Ascending aorta (tissue), 2 donors: Measurements from ENCODE around the gene LRSAM1. TPM values are rescaled to one million over a fixed set of nuclear protein-coding genes. Genes with fewer than 3 reads are reported as not detected.

Experiments used
- DNase-seq, 2 donors: peaks; one replicate each; pipeline ENCODE4 v3.0.0-alpha.2; 2019; ENCODE audit warnings: low spot score in 2 of 2
- H3K27ac ChIP-seq, 2 donors: fragments of 200-600 bp; sonication (generic); one replicate each; pipeline ENCODE4 v1.5.1; 2016 to 2017; ENCODE audit warnings: mild to moderate bottlenecking in 1 of 2
- H3K27me3 ChIP-seq: fragments of 200-600 bp; sonication (generic); one replicate; pipeline ENCODE4 v1.5.1; 2017
- H3K36me3 ChIP-seq, 2 donors: fragments of 200-600 bp; sonication (generic); one replicate each; pipeline ENCODE4 v1.5.1; 2016
- H3K4me1 ChIP-seq, 2 donors: fragments of 200-600 bp; sonication (generic); one replicate each; pipeline ENCODE4 v1.5.1; 2016 to 2017; ENCODE audit warnings: mild to moderate bottlenecking in 1 of 2
- H3K4me3 ChIP-seq, 2 donors: fragments of 200-600 bp; sonication (generic); one replicate each; pipeline ENCODE4 v1.5.1; 2016 to 2017; ENCODE audit warnings: mild to moderate bottlenecking in 1 of 2
- H3K9me3 ChIP-seq, 2 donors: fragments of 200-600 bp; sonication (generic); one replicate each; pipeline ENCODE4 v1.5.1; 2016
- CTCF ChIP-seq, 3 experiments: fragments of 200-600 bp in 2 of 3; fragments of 450-650 bp in 1 of 3; sonication (generic) in 2 of 3; IDR thresholded peaks; one replicate each; pipeline ENCODE4 v1.5.1; 2016 to 2019; ENCODE audit warnings: antibody characterized with exemption in 3 of 3, mild to moderate bottlenecking in 1 of 3, moderate library complexity in 1 of 3
- intact Hi-C: fragments of 100-400 bp; cut with DNase I; formaldehyde crosslinking; loops from one replicate; pipeline ENCODE4 v1.15.1; 2023
- total RNA-seq: library from RNA; depleted of rRNA; stranded (reverse); fragments of >200 nt; gene quantifications from one replicate; pipeline ENCODE4 v1.1.0, GENCODE V29; 2016

LRSAM1 gene
- total RNA-seq, 1 donor from 2014 or later: 22.8 TPM

- DNase-seq: no peak
- no peaks in the 10 kb centered on the region for H3K27me3 ChIP-seq
- no peak for TF ChIP-seq CTCF (IDR thresholded peaks at IDR 0.05)
- H3K4me1 ChIP-seq: peaks cover 2 to 4% of the 10 kb centered on the region in 2 donors
- peaks cover 56 to 77% of the 10 kb centered on the region in 2 donors for H3K36me3 ChIP-seq
- no peaks in the 10 kb centered on the region for H3K9me3 ChIP-seq
- no peak overlapping the region for H3K4me3 ChIP-seq
- intact Hi-C loops: loop anchor here (5.0 kb wide), 1 partner anchor 208 kb away; no protein-coding TSS in a partner anchor
- H3K27ac ChIP-seq: no peak overlapping the region
These were observed 63.2 kb downstream of the LRSAM1 start for GRCh38 chr9:127514468-127514867.

- H3K27ac ChIP-seq: no peak overlapping the region
- H3K36me3 ChIP-seq: peaks cover 56 to 68% of the 10 kb centered on the region in 2 donors
- H3K4me3 ChIP-seq: no peak overlapping the region
- no peak for TF ChIP-seq CTCF (IDR thresholded peaks at IDR 0.05)
- peaks cover 12 to 18% of the 10 kb centered on the region in 2 donors for H3K4me1 ChIP-seq
- DNase-seq: no peak
- no peaks in the 10 kb centered on the region for H3K9me3 ChIP-seq
- intact Hi-C loops: no loop called here
- H3K27me3 ChIP-seq: no peaks in the 10 kb centered on the region
These were observed 65.7 kb downstream of the LRSAM1 start for GRCh38 chr9:127516835-127517607.

- peaks cover 51 to 64% of the 10 kb centered on the region in 2 donors for H3K36me3 ChIP-seq
- H3K9me3 ChIP-seq: no peaks in the 10 kb centered on the region
- intact Hi-C loops: no loop called here
- no peak overlapping the region for H3K27ac ChIP-seq
- no peak for TF ChIP-seq CTCF (IDR thresholded peaks at IDR 0.05)
- peaks cover 14 to 24% of the 10 kb centered on the region in 2 donors for H3K4me1 ChIP-seq
- H3K4me3 ChIP-seq: no peak overlapping the region
- H3K27me3 ChIP-seq: no peaks in the 10 kb centered on the region
- no peak for DNase-seq
These were observed 66.3 kb downstream of the LRSAM1 start for GRCh38 chr9:127517620-127518019.

GRCh38 chr9:127518091-127518856 is 67.0 kb downstream of the LRSAM1 start:
- intact Hi-C loops: no loop called here
- no peaks in the 10 kb centered on the region for H3K9me3 ChIP-seq
- DNase-seq: no peak
- H3K27me3 ChIP-seq: no peaks in the 10 kb centered on the region
- no peak for TF ChIP-seq CTCF (IDR thresholded peaks at IDR 0.05)
- peaks cover 14 to 26% of the 10 kb centered on the region in 2 donors for H3K4me1 ChIP-seq
- H3K36me3 ChIP-seq: peaks cover 54 to 62% of the 10 kb centered on the region in 2 donors
- peak overlapping the region; percentile 13 to 66 for H3K27ac ChIP-seq
- no peak overlapping the region for H3K4me3 ChIP-seq

- peaks cover 50 to 63% of the 10 kb centered on the region in 2 donors for H3K36me3 ChIP-seq
These were observed 68.2 kb downstream of the LRSAM1 start for GRCh38 chr9:127519301-127520166.

More at GRCh38 chr9:127519301-127520166, 68.2 kb downstream of the LRSAM1 start:
- peaks cover 0 to 5% of the 10 kb centered on the region in 2 donors for H3K9me3 ChIP-seq
- no peak overlapping the region for H3K4me3 ChIP-seq
- intact Hi-C loops: no loop called here
- peak; percentile 28 to 78 for DNase-seq
- H3K27ac ChIP-seq: peak overlapping the region; percentile 13 to 66
- peaks cover 14 to 26% of the 10 kb centered on the region in 2 donors for H3K4me1 ChIP-seq
- no peak for TF ChIP-seq CTCF (IDR thresholded peaks at IDR 0.05)
- no peaks in the 10 kb centered on the region for H3K27me3 ChIP-seq
